H1 (cell line): ENCODE data around the gene WBP1L. TPM values are rescaled to one million over a fixed set of nuclear protein-coding genes. Genes with fewer than 3 reads are reported as not detected.

ENCODE experiments used
- CTCF ChIP-seq, 3 experiments: IDR thresholded peaks; 1 replicate in 2 of 3; 2 replicates in 1 of 3; pipeline versions ENCODE4 v1.5.1 to v1.6.1; 2011; ENCODE audit warnings: low read length in 3 of 3, mild to moderate bottlenecking in 3 of 3, inconsistent platforms in 2 of 3, low read depth in 1 of 3, moderate library complexity in 1 of 3; ENCODE audit not compliant: insufficient read depth in 1 of 3; ENCODE audit errors: control extremely low read depth in 1 of 3
- MAFK ChIP-seq: IDR thresholded peaks from 2 replicates; pipeline ENCODE4 v1.6.1; 2012; ENCODE audit warnings: low read depth, mild to moderate bottlenecking, improper control_type of control experiment, low read length
- NRF1 ChIP-seq: IDR thresholded peaks from 2 replicates; pipeline ENCODE4 v1.6.1; 2011; ENCODE audit warnings: mild to moderate bottlenecking, low read depth, low read length, improper control_type of control experiment
- RFX5 ChIP-seq: IDR thresholded peaks from 2 replicates; pipeline ENCODE4 v1.6.1; 2011; ENCODE audit warnings: low read depth, low read length, improper control_type of control experiment, borderline replicate concordance
- SP2 ChIP-seq: IDR thresholded peaks from 2 replicates; pipeline ENCODE4 v1.6.1; 2012; ENCODE audit warnings: mild to moderate bottlenecking, low read length, inconsistent platforms
- polyA plus RNA-seq, 7 experiments: library from polyadenylated mRNA; depleted of rRNA in 3 of 7; stranded (reverse) in 5 of 7; unstranded in 2 of 7; fragments of >200 nt in 5 of 7; fragments of 200-250 nt in 2 of 7; gene quantifications; 1 replicate in 5 of 7; 2 replicates in 1 of 7; 4 replicates in 1 of 7; pipeline versions ENCODE4 v1.2.1 to v1.2.3, GENCODE V29; 2011 to 2013; ENCODE audit warnings: missing spikeins in 2 of 7, mixed read lengths in 2 of 7
- total RNA-seq: library from RNA; stranded (reverse); fragmentation: NEBNext Ultra II Directional; extraction: Animal tissue kit (Norgen Biotek cat#: 25700); gene quantifications from 2 replicates; pipeline ENCODE4 v1.2.1, GENCODE V29; 2021

The WBP1L gene
- total and polyA plus RNA-seq, 2 of the 8 experiments (the other 6 are each of a cell fraction or from before 2014, with no cell fraction given), result 26.6 to 29.9 TPM

- TF ChIP-seq NRF1 (no peak), SP2 (no peak), CTCF (IDR thresholded peaks at IDR 0.05; ENCODE audit: control extremely low read depth in 1 of 3, insufficient read depth in 1 of 3, low read depth in 1 of 3, low read length in 3 of 3) (no peak), MAFK (no peak), RFX5 (no peak)
Measured at GRCh38 chr10:102759497-102760210, 15.9 kb downstream of the WBP1L start (continued).
